K562 (cell line): ENCODE results near the gene ANKRD13B. TPM values are rescaled to one million over a fixed set of nuclear protein-coding genes. Genes with fewer than 3 reads are reported as not detected.

Experiments
- ARID1B ChIP-seq: fragments of 450-650 bp; IDR thresholded peaks from 2 replicates; pipeline ENCODE4 v1.6.1; 2016; ENCODE audit warnings: antibody characterized with exemption, mild to moderate bottlenecking, inconsistent platforms
- polyA plus RNA-seq, 8 experiments: library from polyadenylated mRNA; depleted of rRNA in 4 of 8; stranded (reverse) in 5 of 8; unstranded in 3 of 8; fragments of >200 nt; fragmentation: Nextera tagmentation in 2 of 8; fragmentation: Illumina TruSeq in 1 of 8; extraction: Ambion mirVana in 2 of 8; extraction: Trizol in 1 of 8; gene quantifications; 2 replicates each; pipeline versions ENCODE4 v1.2.1 to v1.2.3, GENCODE V29; 2011 to 2014; ENCODE audit warnings: inconsistent platforms in 1 of 8, missing spikeins in 1 of 8
- total RNA-seq, 7 experiments: library from RNA; depleted of rRNA in 6 of 7; stranded (reverse); fragments of >200 nt in 6 of 7; fragmentation: Illumina TruSeq in 2 of 7; extraction: Trizol in 2 of 7; gene quantifications; 2 replicates each; pipeline versions ENCODE4 v1.2.1 to v1.2.3, GENCODE V29; 2011 to 2021; ENCODE audit warnings: low replicate concordance in 1 of 7
- TF ChIP-seq, protein P1 (sequence below), 2 experiments: fragments of 450-650 bp; formaldehyde crosslinking in 1 of 2; IDR thresholded peaks; 2 replicates each; pipeline versions ENCODE4 v1.4.0 to v1.6.1; 2014 to 2020; ENCODE audit warnings: mild to moderate bottlenecking in 2 of 2, borderline replicate concordance in 1 of 2, low read depth in 1 of 2
- TF ChIP-seq, protein P2 (sequence below): fragments of 250-450 bp; sonication (Bioruptor Pico); IDR thresholded peaks from 2 replicates; pipeline ENCODE4 v1.5.0; 2021; ENCODE audit warnings: mild to moderate bottlenecking, moderate library complexity

Gene ANKRD13B
- total and polyA plus RNA-seq, 9 of the 15 experiments (the other 6 are each of a cell fraction or from before 2014, with no cell fraction given): 0.15 to 28.1 (median 4.6) TPM

GRCh38 chr17:29642171-29642611, 49.3 kb downstream of the ANKRD13B start (continued):
- TF ChIP-seq, protein P1, sequence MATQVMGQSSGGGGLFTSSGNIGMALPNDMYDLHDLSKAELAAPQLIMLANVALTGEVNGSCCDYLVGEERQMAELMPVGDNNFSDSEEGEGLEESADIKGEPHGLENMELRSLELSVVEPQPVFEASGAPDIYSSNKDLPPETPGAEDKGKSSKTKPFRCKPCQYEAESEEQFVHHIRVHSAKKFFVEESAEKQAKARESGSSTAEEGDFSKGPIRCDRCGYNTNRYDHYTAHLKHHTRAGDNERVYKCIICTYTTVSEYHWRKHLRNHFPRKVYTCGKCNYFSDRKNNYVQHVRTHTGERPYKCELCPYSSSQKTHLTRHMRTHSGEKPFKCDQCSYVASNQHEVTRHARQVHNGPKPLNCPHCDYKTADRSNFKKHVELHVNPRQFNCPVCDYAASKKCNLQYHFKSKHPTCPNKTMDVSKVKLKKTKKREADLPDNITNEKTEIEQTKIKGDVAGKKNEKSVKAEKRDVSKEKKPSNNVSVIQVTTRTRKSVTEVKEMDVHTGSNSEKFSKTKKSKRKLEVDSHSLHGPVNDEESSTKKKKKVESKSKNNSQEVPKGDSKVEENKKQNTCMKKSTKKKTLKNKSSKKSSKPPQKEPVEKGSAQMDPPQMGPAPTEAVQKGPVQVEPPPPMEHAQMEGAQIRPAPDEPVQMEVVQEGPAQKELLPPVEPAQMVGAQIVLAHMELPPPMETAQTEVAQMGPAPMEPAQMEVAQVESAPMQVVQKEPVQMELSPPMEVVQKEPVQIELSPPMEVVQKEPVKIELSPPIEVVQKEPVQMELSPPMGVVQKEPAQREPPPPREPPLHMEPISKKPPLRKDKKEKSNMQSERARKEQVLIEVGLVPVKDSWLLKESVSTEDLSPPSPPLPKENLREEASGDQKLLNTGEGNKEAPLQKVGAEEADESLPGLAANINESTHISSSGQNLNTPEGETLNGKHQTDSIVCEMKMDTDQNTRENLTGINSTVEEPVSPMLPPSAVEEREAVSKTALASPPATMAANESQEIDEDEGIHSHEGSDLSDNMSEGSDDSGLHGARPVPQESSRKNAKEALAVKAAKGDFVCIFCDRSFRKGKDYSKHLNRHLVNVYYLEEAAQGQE (IDR thresholded peaks at IDR 0.05; ENCODE audit: borderline replicate concordance): no peak
- TF ChIP-seq, protein P1 (CRISPR knock-in tag; IDR thresholded peaks at IDR 0.05; ENCODE audit: low read depth): no peak
- TF ChIP-seq, protein P2, sequence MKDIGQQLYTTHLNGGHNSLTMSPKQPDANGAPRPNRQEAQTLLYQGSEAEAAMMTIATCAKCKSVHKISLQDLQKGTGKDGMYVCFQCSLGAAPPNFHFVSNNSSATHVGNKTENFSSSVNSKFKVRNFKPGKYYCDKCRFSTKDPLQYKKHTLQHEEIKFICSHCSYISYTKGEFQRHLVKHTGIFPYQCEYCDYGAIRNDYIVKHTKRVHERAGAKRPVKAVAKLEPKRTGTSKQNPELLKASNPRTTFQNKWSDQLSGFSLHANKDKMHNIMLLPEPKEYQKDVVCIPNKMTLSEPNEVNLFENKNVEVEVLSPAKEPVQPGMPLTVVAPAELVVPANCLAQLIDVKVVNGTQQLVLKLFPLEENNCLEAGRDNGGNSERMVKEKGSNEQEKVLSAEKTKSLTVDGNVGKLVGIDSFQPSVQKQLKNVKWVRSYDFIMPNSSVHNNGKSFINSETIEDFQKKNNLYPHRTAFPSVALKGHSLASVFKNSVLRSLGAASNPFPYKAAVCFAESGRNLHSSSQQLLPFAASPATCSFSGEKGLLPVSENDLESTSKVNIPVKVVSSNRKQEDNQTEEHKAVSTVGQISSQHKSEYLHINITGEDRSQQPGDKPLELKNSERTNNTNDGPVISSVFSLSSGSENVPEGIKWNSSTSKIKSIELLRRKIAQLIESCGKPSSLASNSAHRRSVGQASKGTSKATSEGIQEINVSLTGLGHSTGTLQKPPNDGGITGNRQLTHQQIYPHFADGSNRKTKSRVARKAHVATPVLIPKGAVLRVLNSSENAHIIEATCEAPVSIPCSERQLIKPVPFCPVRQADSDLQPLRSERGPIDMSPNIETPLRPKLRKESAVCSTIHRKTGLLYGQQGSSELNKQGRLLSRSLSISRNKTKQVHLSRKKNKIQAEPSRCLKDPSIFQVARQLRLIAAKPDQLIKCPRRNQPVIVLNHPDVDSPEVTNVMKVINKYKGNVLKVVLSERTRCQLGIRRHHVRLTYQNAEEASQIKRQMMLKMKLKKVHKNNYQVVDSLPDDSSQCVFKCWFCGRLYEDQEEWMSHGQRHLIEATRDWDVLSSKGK (CRISPR knock-in tag): no peak
- no peak for TF ChIP-seq ARID1B
